ENCODE measurements around the gene SMYD3. TPM values are rescaled to one million over a fixed set of nuclear protein-coding genes. Genes with fewer than 3 reads are reported as not detected.

Gene SMYD3
- total RNA-seq, 4 donors from 2014 or later = 11.6 to 26.9 (median 18.3) TPM

- no peak for ATAC-seq
- H3K27me3 ChIP-seq = no peaks in the 10 kb centered on the region
- no peaks in the 10 kb centered on the region for H3K9me3 ChIP-seq
- no CpG with 5 or more reads among the region's 8 CpGs for WGBS, 2 donors (ENCODE audit: low coverage in 1 of 2)
- TF ChIP-seq POLR2AphosphoS5 (IDR thresholded peaks at IDR 0.05) (no peak), EP300 (IDR thresholded peaks at IDR 0.05) (no peak), POLR2A (IDR thresholded peaks at IDR 0.05) (no peak)
- H3K27ac ChIP-seq = no peak overlapping the region
- H3K4me3 ChIP-seq = no peak overlapping the region
- H3K4me1 ChIP-seq = no peaks in the 10 kb centered on the region
- H3K36me3 ChIP-seq = no peaks in the 10 kb centered on the region
Observed at GRCh38 chr1:246220495-246221065, 286.5 kb downstream of the SMYD3 start.

DNA sequence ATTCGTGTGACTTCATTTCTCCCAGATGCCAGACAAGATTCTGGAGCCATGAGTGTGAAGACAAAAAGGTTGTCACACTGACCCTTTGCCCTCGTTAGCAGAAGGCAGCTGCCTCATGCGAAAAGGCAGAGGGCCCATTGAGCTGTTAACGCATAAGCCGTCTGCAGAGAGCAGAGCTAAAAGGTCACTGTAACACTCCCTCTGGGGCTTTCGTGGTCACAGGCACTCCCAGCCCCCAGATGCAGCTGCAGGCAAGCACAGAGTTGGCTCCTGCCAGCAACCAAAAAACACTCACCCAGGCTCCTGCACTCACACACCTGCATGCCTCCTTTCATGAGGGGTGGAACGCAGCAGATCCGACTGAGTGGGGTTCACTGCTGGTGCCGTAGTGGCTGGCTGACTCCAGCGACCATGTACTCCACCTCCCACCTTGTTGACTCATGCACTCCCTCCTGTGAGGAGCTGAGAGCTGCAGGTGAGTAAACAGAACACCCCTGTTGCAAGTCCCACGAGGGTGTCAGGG is 287.5 kb downstream of the SMYD3 start:
- no peak for TF ChIP-seq CTCF (IDR thresholded peaks at IDR 0.05)
- no peak for TF ChIP-seq EP300 (IDR thresholded peaks at IDR 0.05)
- no peak for TF ChIP-seq POLR2A (IDR thresholded peaks at IDR 0.05)
- TF ChIP-seq POLR2AphosphoS5 (IDR thresholded peaks at IDR 0.05) = no peak
- 35 to 66% methylated on average over 2 to 3 of the region's 11 CpGs for WGBS, 2 donors (ENCODE audit: low coverage in 1 of 2)
- H3K27ac ChIP-seq = no peak overlapping the region
- H3K9me3 ChIP-seq = no peaks in the 10 kb centered on the region
- no peaks in the 10 kb centered on the region for H3K4me1 ChIP-seq
- no peak for ATAC-seq
- H3K4me3 ChIP-seq = no peak overlapping the region
- H3K27me3 ChIP-seq = no peaks in the 10 kb centered on the region
- H3K36me3 ChIP-seq = no peaks in the 10 kb centered on the region

DNA sequence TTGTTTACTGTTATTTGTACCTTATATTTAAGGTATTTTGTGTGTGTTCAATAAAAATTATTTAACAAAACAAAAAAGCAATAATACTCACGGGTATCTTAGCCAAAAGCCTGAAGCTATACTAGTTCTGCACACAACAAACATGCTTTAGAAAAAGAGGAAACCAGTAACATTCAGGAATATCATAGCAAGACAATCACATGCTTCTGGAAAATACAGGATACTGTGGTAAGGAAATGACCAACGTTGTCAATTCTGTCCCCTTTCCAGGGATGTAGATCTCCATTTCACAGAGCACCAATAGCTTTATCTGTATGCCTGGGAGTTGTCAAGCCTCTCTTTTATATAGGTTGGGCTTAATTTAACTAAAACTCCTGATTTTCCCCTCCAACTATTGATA is 288.4 kb downstream of the SMYD3 start:
- TF ChIP-seq CTCF (IDR thresholded peaks at IDR 0.05) = no peak
- TF ChIP-seq POLR2A (IDR thresholded peaks at IDR 0.05) = no peak
- TF ChIP-seq EP300 (IDR thresholded peaks at IDR 0.05) = no peak
- no peak for TF ChIP-seq POLR2AphosphoS5 (IDR thresholded peaks at IDR 0.05)
- no peak overlapping the region for H3K27ac ChIP-seq
- no peaks in the 10 kb centered on the region for H3K4me1 ChIP-seq
- H3K36me3 ChIP-seq = no peaks in the 10 kb centered on the region
- no peak overlapping the region for H3K4me3 ChIP-seq
- no peak for ATAC-seq
- WGBS, 2 donors (ENCODE audit: low coverage in 1 of 2) = 51 to 67% methylated on average over 2 of the region's 2 CpGs
- H3K9me3 ChIP-seq = no peaks in the 10 kb centered on the region
- no peaks in the 10 kb centered on the region for H3K27me3 ChIP-seq

- H3K9me3 ChIP-seq = no peaks in the 10 kb centered on the region
- no peak overlapping the region for H3K27ac ChIP-seq
- no peaks in the 10 kb centered on the region for H3K27me3 ChIP-seq
- no peak for ATAC-seq
- no peaks in the 10 kb centered on the region for H3K4me1 ChIP-seq
- H3K36me3 ChIP-seq = no peaks in the 10 kb centered on the region
- H3K4me3 ChIP-seq = no peak overlapping the region
- no peak for TF ChIP-seq CTCF (IDR thresholded peaks at IDR 0.05)
- no peak for TF ChIP-seq EP300 (IDR thresholded peaks at IDR 0.05)
- TF ChIP-seq POLR2AphosphoS5 (IDR thresholded peaks at IDR 0.05) = no peak
- no peak for TF ChIP-seq POLR2A (IDR thresholded peaks at IDR 0.05)
Observed at GRCh38 chr1:246216906-246217305, 290.2 kb downstream of the SMYD3 start.

- WGBS, 2 donors (ENCODE audit: low coverage in 1 of 2) = 7 to 90% methylated on average over 3 to 4 of the region's 4 CpGs
- Histone ChIP-seq H3K4me1 (no peaks in the 10 kb centered on the region), H3K27me3 (no peaks in the 10 kb centered on the region), H3K36me3 (no peaks in the 10 kb centered on the region), H3K9me3 (no peaks in the 10 kb centered on the region), H3K4me3 (no peak overlapping the region), H3K27ac (no peak overlapping the region)
- TF ChIP-seq EP300 (IDR thresholded peaks at IDR 0.05) (no peak), CTCF (IDR thresholded peaks at IDR 0.05) (no peak), POLR2A (IDR thresholded peaks at IDR 0.05) (no peak), POLR2AphosphoS5 (IDR thresholded peaks at IDR 0.05) (no peak)
- ATAC-seq = no peak
Observed at GRCh38 chr1:246215510-246215903, 291.6 kb downstream of the SMYD3 start.

Data from gastroesophageal sphincter (tissue), 4 donors.